Measurements from ENCODE around the gene MISP. TPM values are rescaled to one million over a fixed set of nuclear protein-coding genes. Genes with fewer than 3 reads are reported as not detected.
A peak's percentile ranks its signal among the peaks of the same experiment; 100 is the strongest.

The MISP gene
- total and polyA plus RNA-seq, 2 of the 8 experiments (the other 6 are each of a cell fraction or from before 2014, with no cell fraction given) = 0.43 to 0.45 TPM

- Histone ChIP-seq H3K14ac (ENCODE audit: insufficient read length) (no peak overlapping the region), H2BK5ac (ENCODE audit: low read depth, low read length) (no peak overlapping the region), H4K20me1 (replicated peaks in 1 of 2; ENCODE audit: control insufficient read depth in 1 of 2, insufficient read depth in 2 of 2, low read length in 2 of 2) (peaks cover 0 to 3% of the 10 kb centered on the region in 2 experiments), H3K23ac (ENCODE audit: insufficient read length) (no peak overlapping the region), H3K4me2 (ENCODE audit: insufficient read depth in 1 of 2, low read depth in 2 of 2, low read length in 2 of 2) (no peak overlapping the region), H2AK5ac (ENCODE audit: low read depth, low read length) (no peak overlapping the region), H3K4me1 (replicated peaks in 1 of 4; ENCODE audit: control insufficient read depth in 3 of 4, insufficient read depth in 4 of 4, low read length in 3 of 4) (peaks cover 0 to 8% (median 5%) of the 10 kb centered on the region in 4 experiments; a peak in 4 of 7 replicates), H3K56ac (replicated peaks; ENCODE audit: insufficient read length, low read depth, low read length) (no peak overlapping the region), H2AFZ (ENCODE audit: low read length) (no peak overlapping the region), H3K79me2 (ENCODE audit: control insufficient read depth in 1 of 2, insufficient read depth in 2 of 2, low read length in 2 of 2) (no peaks in the 10 kb centered on the region), H3K23me2 (ENCODE audit: low read depth, low read length) (no peaks in the 10 kb centered on the region), H3K36me3 (ENCODE audit: control insufficient read depth in 2 of 4, insufficient read depth in 4 of 4, low read length in 3 of 4) (no peaks in the 10 kb centered on the region), H4K91ac (replicated peaks; ENCODE audit: insufficient read length, low read length) (peak overlapping the region; percentile 65), H3K9ac (replicated peaks in 1 of 4; ENCODE audit: extremely low read depth in 1 of 4, low read depth in 3 of 4, low read length in 3 of 4) (no peak overlapping the region), H4K8ac (ENCODE audit: extremely low read depth, insufficient read depth, low read length) (no peak overlapping the region), H3K4me3 (ENCODE audit: extremely low read depth in 1 of 4, insufficient read depth in 2 of 4, low read depth in 3 of 4, low read length in 4 of 4) (no peak overlapping the region), H2BK15ac (ENCODE audit: low read length) (no peak overlapping the region), H3K4ac (replicated peaks; ENCODE audit: insufficient read length, low read depth, low read length) (no peak overlapping the region), H2BK12ac (ENCODE audit: low read depth, low read length) (no peak overlapping the region), H3K9me3 (ENCODE audit: insufficient read depth in 2 of 2, low read depth in 1 of 2, low read length in 1 of 2) (peaks cover 4 to 6% of the 10 kb centered on the region in 2 experiments; a peak in 2 of 4 replicates), H3K27ac (ENCODE audit: low read depth, low read length) (no peak overlapping the region), H3K18ac (ENCODE audit: extremely low read depth, low read length) (no peak overlapping the region), H3K79me1 (ENCODE audit: low read depth, low read length) (no peaks in the 10 kb centered on the region; the same call in none of the 2 replicates), H4K5ac (ENCODE audit: insufficient read length, low read depth, low read length) (no peak overlapping the region), H2BK120ac (replicated peaks; ENCODE audit: low read depth, low read length) (no peak overlapping the region), H2BK20ac (ENCODE audit: low read length) (no peak overlapping the region), H3K27me3 (replicated peaks in 1 of 4; ENCODE audit: control insufficient read depth in 3 of 4, extremely low read depth in 1 of 4, insufficient read depth in 3 of 4, low read length in 3 of 4) (peaks cover 0 to 2% (median 0%) of the 10 kb centered on the region in 4 experiments; a peak in 2 of 7 replicates)
- 70% methylated on average over 37 of the region's 79 CpGs; no CpG with 5 or more reads in 1 of the 2 experiments for WGBS, 2 experiments (ENCODE audit: extremely low coverage in 1 of 2, insufficient coverage in 1 of 2, insufficient read length in 1 of 2, insufficient replicate concordance in 2 of 2, low coverage in 1 of 2, low lambda C conversion rate in 2 of 2, missing lambda C conversion rate in 1 of 2)
- POLR2A ChIA-PET (ENCODE audit: partially characterized antibody) = interaction anchor here (0.8 kb wide), 1 partner anchor 12 kb away, joined by 4 read pairs; no protein-coding TSS in a partner anchor
- FAIRE-seq (no peak), DNase-seq (ENCODE audit: low read depth in 1 of 2, low spot score in 2 of 2) (peak in 1 of 2 experiments; percentile 59)
- CTCF ChIA-PET (ENCODE audit: partially characterized antibody) = interaction anchor here (1.5 kb wide), 1 partner anchor 39 kb away, joined by 4 read pairs; no protein-coding TSS in a partner anchor
- 0 out of 2 replicates have a peak, but pooled peaks have one; percentile 30 for TF ChIP-seq KDM1A (IDR thresholded peaks at IDR 0.05; ENCODE audit: borderline replicate concordance, low read length)
- no peak for TF ChIP-seq RAD21 (IDR thresholded peaks at IDR 0.05 in 1 of 2, conservative IDR thresholded peaks at IDR 0.05 in 1 of 2; ENCODE audit: low read depth in 2 of 2, low read length in 2 of 2)
These were observed 31.1 kb upstream of the MISP start for GRCh38 chr19:719636-720344.
